ENCODE measurements around the gene IL1R1. TPM values are rescaled to one million over a fixed set of nuclear protein-coding genes. Genes with fewer than 3 reads are reported as not detected.
"Not testable (repeated sequence)": the region's sequence is repeated elsewhere in the genome, so short reads cannot be mapped to it uniquely, and the experiment has no call there.

IL1R1 gene
- total RNA-seq, 1 experiment from 2014 or later: 1.0 TPM

DNA sequence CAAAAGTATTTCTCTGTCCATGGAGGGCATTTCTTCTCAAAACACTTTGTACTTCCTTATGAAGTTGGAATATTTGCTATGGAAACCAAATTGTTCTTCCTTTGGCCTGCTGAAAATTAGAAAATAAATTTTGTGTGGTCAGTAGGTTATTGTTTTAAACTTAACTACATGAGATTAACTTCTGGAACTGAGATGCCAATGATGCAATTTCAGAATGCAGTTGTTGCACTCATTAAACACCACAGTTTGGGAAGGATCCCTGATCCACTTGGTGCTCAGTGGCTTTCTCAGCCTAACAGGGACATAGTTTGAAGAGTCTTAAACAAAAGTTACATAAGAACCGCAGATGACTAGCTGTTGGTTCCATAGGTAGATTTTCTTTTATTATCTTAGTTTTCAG, 23.3 kb upstream of the IL1R1 start:
- H3K4me3 ChIP-seq (ENCODE audit: insufficient read depth, low read depth, low read length): no peak overlapping the region
- H3K27me3 ChIP-seq (ENCODE audit: control insufficient read depth, insufficient read depth, low read length): no peaks in the 10 kb centered on the region
- DNase-seq: no peak
- H3K36me3 ChIP-seq (replicated peaks; ENCODE audit: control insufficient read depth, insufficient read depth, low read length): no peaks in the 10 kb centered on the region

DNA sequence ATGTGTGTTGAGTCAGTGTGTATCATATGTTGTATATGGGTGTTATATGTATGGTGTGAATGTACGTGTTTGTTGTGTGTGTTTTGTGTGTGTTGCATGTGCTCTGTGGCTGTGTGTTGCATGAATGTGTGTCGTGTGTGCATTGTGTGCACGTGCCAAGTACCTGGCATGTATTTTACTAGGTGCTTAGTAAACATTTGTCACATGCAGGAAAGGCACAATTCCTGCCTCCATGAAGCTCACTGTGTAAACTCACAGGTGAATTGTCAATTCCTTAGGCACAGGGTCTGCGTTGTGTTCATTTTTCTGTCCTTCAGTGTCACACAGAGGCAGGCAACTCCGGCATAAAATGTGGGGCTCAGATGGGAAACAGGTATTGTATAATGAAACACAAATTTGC, 22.3 kb upstream of the IL1R1 start:
- Histone ChIP-seq H3K27me3 (ENCODE audit: control insufficient read depth, insufficient read depth, low read length) (no peaks in the 10 kb centered on the region), H3K36me3 (replicated peaks; ENCODE audit: control insufficient read depth, insufficient read depth, low read length) (no peaks in the 10 kb centered on the region)

GRCh38 chr2:102120701-102121159, 21.8 kb upstream of the IL1R1 start:
- Histone ChIP-seq H3K36me3 (replicated peaks; ENCODE audit: control insufficient read depth, insufficient read depth, low read length) (no peaks in the 10 kb centered on the region), H3K27me3 (ENCODE audit: control insufficient read depth, insufficient read depth, low read length) (no peaks in the 10 kb centered on the region), H3K4me3 (ENCODE audit: insufficient read depth, low read depth, low read length) (no peak overlapping the region)
- DNase-seq: no peak

More for the DNA sequence above, 22.3 kb upstream of the IL1R1 start:
- DNase-seq: no peak
- no peak overlapping the region for H3K4me3 ChIP-seq (ENCODE audit: insufficient read depth, low read depth, low read length)

GRCh38 chr2:102122115-102122514, 20.4 kb upstream of the IL1R1 start:
- no peaks in the 10 kb centered on the region for H3K27me3 ChIP-seq (ENCODE audit: control insufficient read depth, insufficient read depth, low read length)
- H3K4me3 ChIP-seq (ENCODE audit: insufficient read depth, low read depth, low read length): no peak overlapping the region
- DNase-seq: no peak
- H3K36me3 ChIP-seq (replicated peaks; ENCODE audit: control insufficient read depth, insufficient read depth, low read length): no peaks in the 10 kb centered on the region

GRCh38 chr2:102122909-102123308, 19.6 kb upstream of the IL1R1 start:
- no peak overlapping the region for H3K4me3 ChIP-seq (ENCODE audit: insufficient read depth, low read depth, low read length)
- no peak for DNase-seq

GRCh38 chr2:102124421-102124820, 18.1 kb upstream of the IL1R1 start:
- not testable (repeated sequence) for H3K4me3 ChIP-seq (ENCODE audit: insufficient read depth, low read depth, low read length); DNase-seq; H3K27me3 ChIP-seq (ENCODE audit: control insufficient read depth, insufficient read depth, low read length); H3K36me3 ChIP-seq (replicated peaks; ENCODE audit: control insufficient read depth, insufficient read depth, low read length)

More at GRCh38 chr2:102122909-102123308, 19.6 kb upstream of the IL1R1 start:
- Histone ChIP-seq H3K27me3 (ENCODE audit: control insufficient read depth, insufficient read depth, low read length) (no peaks in the 10 kb centered on the region), H3K36me3 (replicated peaks; ENCODE audit: control insufficient read depth, insufficient read depth, low read length) (no peaks in the 10 kb centered on the region)

DNA sequence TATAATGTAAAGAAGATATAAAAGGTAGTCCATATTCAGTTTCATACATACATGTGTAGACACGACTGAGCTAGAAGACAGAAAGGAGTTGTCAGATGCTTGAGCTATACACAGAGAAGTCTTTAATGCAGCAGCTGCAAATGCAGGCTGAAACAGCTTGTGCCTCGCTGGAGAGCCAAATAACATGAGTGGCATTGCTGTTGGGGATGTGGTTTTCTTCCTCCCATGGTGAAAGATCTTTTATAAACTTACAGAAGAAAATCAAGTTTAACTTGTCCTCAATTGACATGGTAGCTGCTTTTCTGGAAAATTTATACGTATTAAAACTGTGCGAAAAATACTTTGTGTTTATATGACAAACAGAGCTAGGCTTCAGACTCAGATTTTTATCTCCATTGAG, 16.4 kb upstream of the IL1R1 start:
- Histone ChIP-seq H3K27me3 (ENCODE audit: control insufficient read depth, insufficient read depth, low read length) (no peaks in the 10 kb centered on the region), H3K36me3 (replicated peaks; ENCODE audit: control insufficient read depth, insufficient read depth, low read length) (no peaks in the 10 kb centered on the region), H3K4me3 (ENCODE audit: insufficient read depth, low read depth, low read length) (no peak overlapping the region)
- no peak for DNase-seq

DNA sequence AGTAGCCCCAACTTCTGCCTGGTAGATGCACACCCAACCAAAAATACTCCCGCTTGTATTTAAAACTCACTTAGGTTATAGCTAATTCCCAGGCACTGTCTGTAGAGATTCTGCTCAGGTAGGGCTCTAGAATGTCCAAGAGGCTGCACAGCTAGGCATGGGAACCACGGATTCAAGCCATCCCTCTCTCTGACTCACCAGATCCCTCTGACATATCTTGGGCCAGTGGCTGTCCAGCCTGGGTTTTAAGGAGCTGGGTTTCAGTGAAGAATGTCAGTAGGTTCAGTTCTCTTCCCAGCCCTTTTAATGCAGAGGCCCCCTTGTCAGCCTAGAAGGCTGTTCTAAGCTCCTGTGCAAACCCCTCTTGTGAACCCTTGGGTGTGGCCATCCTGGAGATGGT, 15.9 kb upstream of the IL1R1 start:
- Histone ChIP-seq H3K4me3 (ENCODE audit: insufficient read depth, low read depth, low read length) (no peak overlapping the region), H3K27me3 (ENCODE audit: control insufficient read depth, insufficient read depth, low read length) (no peaks in the 10 kb centered on the region), H3K36me3 (replicated peaks; ENCODE audit: control insufficient read depth, insufficient read depth, low read length) (no peaks in the 10 kb centered on the region)
- no peak for DNase-seq

- Histone ChIP-seq H3K4me3 (ENCODE audit: insufficient read depth, low read depth, low read length) (no peak overlapping the region), H3K27me3 (ENCODE audit: control insufficient read depth, insufficient read depth, low read length) (no peaks in the 10 kb centered on the region), H3K36me3 (replicated peaks; ENCODE audit: control insufficient read depth, insufficient read depth, low read length) (no peaks in the 10 kb centered on the region)
- DNase-seq: no peak
Observed at GRCh38 chr2:102129082-102129481, 13.5 kb upstream of the IL1R1 start.

DNA sequence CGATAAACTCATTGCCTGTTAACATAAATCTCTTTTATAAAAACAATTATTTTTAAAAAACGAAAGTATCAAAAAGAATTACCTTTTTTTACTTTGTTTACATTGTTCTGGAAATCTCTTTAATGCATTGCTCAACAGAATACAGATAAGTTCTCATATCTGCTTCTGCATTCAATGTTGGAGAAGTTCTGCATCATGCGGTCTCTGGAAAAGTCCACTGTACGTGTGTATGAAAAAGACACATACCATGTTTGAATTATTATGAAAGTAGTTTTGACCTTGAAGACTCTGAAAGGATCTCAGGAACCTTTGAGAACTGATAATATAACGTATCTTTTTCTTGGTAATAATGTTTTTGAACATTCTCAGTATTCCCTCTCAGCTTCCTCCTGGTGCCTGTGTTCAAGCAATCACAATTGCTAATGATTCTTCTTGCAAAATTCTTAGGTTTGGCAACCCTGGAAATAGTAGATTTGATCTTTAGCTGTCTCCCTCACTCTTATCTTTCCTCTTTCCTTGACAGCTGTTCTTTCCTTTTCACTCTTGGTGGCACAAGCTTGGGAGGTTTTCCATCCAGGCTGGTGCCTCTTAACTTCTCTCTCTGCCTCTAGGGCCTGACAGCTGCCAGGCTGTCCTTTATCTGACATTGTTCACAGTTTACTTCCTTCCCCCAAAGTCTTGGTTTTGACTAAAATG, 12.4 kb upstream of the IL1R1 start:
- no peak overlapping the region for H3K4me3 ChIP-seq (ENCODE audit: insufficient read depth, low read depth, low read length)
- H3K27me3 ChIP-seq (ENCODE audit: control insufficient read depth, insufficient read depth, low read length): no peaks in the 10 kb centered on the region
- H3K36me3 ChIP-seq (replicated peaks; ENCODE audit: control insufficient read depth, insufficient read depth, low read length): no peaks in the 10 kb centered on the region
- DNase-seq: no peak

- no peak for DNase-seq
- no peaks in the 10 kb centered on the region for H3K27me3 ChIP-seq (ENCODE audit: control insufficient read depth, insufficient read depth, low read length)
- H3K4me3 ChIP-seq (ENCODE audit: insufficient read depth, low read depth, low read length): no peak overlapping the region
- no peaks in the 10 kb centered on the region for H3K36me3 ChIP-seq (replicated peaks; ENCODE audit: control insufficient read depth, insufficient read depth, low read length)
Observed at GRCh38 chr2:102130647-102130991, 11.9 kb upstream of the IL1R1 start.

DNA sequence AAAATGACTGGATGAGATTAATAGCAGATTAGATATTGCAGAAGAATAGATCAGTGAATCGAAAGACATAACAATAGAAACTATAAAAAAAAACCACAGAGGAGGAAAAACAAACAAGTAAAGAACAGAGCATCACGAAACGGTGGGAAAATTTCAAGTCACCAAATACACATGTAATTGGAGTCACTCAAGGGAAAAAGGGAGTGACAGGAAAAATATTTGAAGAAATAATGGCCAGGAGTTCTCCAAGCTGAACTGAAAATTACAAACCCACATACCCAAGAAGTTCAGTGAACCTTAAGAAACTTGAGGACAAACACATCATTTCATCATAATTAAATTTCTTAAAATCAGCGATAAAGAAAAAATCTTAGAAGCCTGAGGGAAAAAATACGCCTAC, 11.0 kb upstream of the IL1R1 start:
- DNase-seq: no peak
- no peaks in the 10 kb centered on the region for H3K36me3 ChIP-seq (replicated peaks; ENCODE audit: control insufficient read depth, insufficient read depth, low read length)
- H3K4me3 ChIP-seq (ENCODE audit: insufficient read depth, low read depth, low read length): no peak overlapping the region
- H3K27me3 ChIP-seq (ENCODE audit: control insufficient read depth, insufficient read depth, low read length): no peaks in the 10 kb centered on the region

GRCh38 chr2:102137138-102137537, 5.4 kb upstream of the IL1R1 start:
- no peak overlapping the region for H3K4me3 ChIP-seq (ENCODE audit: insufficient read depth, low read depth, low read length)
- H3K36me3 ChIP-seq (replicated peaks; ENCODE audit: control insufficient read depth, insufficient read depth, low read length): no peaks in the 10 kb centered on the region
- H3K27me3 ChIP-seq (ENCODE audit: control insufficient read depth, insufficient read depth, low read length): peaks cover 12% of the 10 kb centered on the region
- no peak for DNase-seq

DNA sequence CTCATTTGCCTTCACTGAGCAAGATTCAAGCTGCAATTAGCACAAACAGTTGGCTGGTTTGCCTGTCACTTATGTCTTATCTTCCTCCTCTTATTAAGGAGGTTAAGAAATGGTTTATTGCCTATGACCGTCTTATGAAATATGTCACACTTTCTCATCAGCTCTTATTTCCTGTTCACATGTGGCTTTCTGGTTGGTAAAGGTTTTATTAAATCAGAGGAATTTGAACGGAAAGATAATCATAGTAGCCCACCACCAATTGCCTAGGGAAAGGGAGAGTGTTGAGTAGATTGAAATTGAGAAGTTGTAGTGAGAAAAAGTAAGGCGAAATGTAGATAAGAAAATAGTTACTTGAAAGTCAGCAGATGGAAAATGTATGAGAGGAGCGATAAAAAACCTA, 4.2 kb upstream of the IL1R1 start:
- Histone ChIP-seq H3K4me3 (ENCODE audit: insufficient read depth, low read depth, low read length) (no peak overlapping the region), H3K36me3 (replicated peaks; ENCODE audit: control insufficient read depth, insufficient read depth, low read length) (no peaks in the 10 kb centered on the region), H3K27me3 (ENCODE audit: control insufficient read depth, insufficient read depth, low read length) (peaks cover 21% of the 10 kb centered on the region)
- no peak for DNase-seq

- Histone ChIP-seq H3K4me3 (ENCODE audit: insufficient read depth, low read depth, low read length) (no peak overlapping the region), H3K36me3 (replicated peaks; ENCODE audit: control insufficient read depth, insufficient read depth, low read length) (no peaks in the 10 kb centered on the region), H3K27me3 (ENCODE audit: control insufficient read depth, insufficient read depth, low read length) (peaks cover 27% of the 10 kb centered on the region)
- no peak for DNase-seq
Observed at GRCh38 chr2:102139851-102140250, 2.7 kb upstream of the IL1R1 start.

DNA sequence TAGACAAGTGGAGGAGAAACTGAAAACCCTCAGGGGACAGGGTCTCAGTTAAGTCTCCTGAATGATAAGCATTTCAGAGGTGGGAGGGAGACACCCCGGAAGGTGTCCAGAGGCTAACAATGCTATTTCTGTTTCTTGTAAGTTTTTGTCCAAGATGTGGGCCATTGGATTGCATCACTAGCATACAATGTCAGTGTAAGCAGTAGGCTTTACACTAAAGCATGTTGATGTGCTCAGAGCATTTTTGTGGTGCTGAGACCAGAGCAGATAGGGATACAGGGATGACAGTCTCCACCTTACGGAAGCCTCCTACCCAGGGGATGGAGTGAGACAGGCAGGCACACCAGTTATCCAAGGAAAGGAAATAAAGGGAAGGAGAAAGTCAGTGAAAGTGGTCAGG, 2.2 kb upstream of the IL1R1 start:
- Histone ChIP-seq H3K36me3 (replicated peaks; ENCODE audit: control insufficient read depth, insufficient read depth, low read length) (no peaks in the 10 kb centered on the region), H3K4me3 (ENCODE audit: insufficient read depth, low read depth, low read length) (no peak overlapping the region), H3K27me3 (ENCODE audit: control insufficient read depth, insufficient read depth, low read length) (peaks cover 27% of the 10 kb centered on the region)
- no peak for DNase-seq
